H7 (cell line): ENCODE measurements around the gene CBX8. TPM values are rescaled to one million over a fixed set of nuclear protein-coding genes. Genes with fewer than 3 reads are reported as not detected.
"Not testable (repeated sequence)": the region's sequence is repeated elsewhere in the genome, so short reads cannot be mapped to it uniquely, and the experiment has no call there.

Experiments used
- DNase-seq: peaks from one replicate; pipeline ENCODE4 v3.0.0; 2012
- H3K27me3 ChIP-seq: 2 replicates; pipeline ENCODE4 v1.6.0; 2011; ENCODE audit warnings: mild to moderate bottlenecking, low read length; ENCODE audit not compliant: control insufficient read depth, insufficient read depth
- H3K36me3 ChIP-seq: replicated peaks from 2 replicates; pipeline ENCODE4 v1.5.1; 2011; ENCODE audit warnings: low read length; ENCODE audit not compliant: control insufficient read depth, insufficient read depth
- H3K4me3 ChIP-seq: 2 replicates; pipeline ENCODE4 v1.5.1; 2011; ENCODE audit warnings: low read depth, mild to moderate bottlenecking, control low read depth, low read length, moderate library complexity; ENCODE audit not compliant: insufficient read depth
- total RNA-seq: library from RNA; depleted of rRNA; stranded (reverse); fragments of >200 nt; shearing (Covaris generic); gene quantifications from 2 replicates; pipeline ENCODE4 v1.2.3, GENCODE V29; 2014

The CBX8 gene
- total RNA-seq, 1 experiment from 2014 or later: 1.4 TPM

DNA sequence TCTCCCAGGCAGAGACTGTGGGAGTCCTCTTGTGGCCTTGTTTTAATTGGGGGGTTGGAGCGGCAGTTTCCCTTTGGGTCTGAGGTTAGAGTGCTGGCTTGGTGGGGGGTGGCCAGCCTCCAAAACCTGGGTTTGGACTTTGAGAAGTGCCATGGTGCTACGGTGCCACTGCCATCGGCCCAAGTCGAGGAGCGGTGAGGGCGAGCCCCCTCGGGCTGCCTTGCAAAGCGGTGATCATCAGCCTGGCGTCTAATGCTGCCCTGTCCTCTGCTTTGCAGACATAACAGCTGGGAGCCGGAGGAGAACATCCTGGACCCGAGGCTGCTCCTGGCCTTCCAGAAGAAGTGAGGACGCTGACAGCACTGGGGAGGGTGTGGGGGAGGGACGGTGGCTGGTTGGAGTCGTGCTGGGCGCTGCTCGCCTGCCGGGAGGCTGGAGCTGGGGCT lies 17.8 kb downstream of the CBX8 start:
- peaks cover 4% of the 10 kb centered on the region; the same call in 1 of the 2 replicates for H3K27me3 ChIP-seq
- peaks cover 23% of the 10 kb centered on the region for H3K36me3 ChIP-seq
- peak; percentile 80 for DNase-seq
- H3K4me3 ChIP-seq: peak overlapping the region; percentile 96

DNA sequence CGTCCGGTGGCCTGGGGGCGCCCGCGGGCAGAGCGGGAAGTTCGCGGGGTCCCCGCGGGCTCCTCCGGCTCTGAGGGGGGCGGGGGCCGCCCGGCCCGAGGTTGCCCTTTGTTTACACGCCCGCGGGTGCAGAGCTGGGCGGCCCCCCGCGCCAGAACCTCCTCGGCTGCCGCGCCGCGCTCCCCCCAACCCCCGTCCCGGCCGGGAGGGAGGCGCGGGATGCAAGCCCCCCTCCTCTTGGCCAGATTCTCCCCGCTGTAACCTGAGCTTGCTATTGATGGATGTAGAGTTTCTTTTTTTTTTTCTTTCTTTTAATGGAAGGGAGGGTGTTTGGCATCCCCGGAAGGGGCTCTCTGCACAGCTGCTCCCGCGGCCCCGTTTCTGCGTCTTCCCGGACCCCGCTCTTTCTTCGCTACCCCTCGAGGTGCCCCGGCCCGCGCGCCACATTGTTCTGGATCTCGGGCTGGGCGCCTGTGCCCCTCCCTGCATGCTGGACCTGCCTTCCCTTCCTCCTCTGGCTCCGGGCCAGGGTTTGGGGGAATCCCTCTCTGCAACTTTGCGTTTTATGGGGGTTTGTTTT lies 18.3 kb downstream of the CBX8 start:
- H3K36me3 ChIP-seq: peaks cover 23% of the 10 kb centered on the region
- peaks cover 4% of the 10 kb centered on the region; the same call in 1 of the 2 replicates for H3K27me3 ChIP-seq
- peak; percentile 93 for DNase-seq

DNA sequence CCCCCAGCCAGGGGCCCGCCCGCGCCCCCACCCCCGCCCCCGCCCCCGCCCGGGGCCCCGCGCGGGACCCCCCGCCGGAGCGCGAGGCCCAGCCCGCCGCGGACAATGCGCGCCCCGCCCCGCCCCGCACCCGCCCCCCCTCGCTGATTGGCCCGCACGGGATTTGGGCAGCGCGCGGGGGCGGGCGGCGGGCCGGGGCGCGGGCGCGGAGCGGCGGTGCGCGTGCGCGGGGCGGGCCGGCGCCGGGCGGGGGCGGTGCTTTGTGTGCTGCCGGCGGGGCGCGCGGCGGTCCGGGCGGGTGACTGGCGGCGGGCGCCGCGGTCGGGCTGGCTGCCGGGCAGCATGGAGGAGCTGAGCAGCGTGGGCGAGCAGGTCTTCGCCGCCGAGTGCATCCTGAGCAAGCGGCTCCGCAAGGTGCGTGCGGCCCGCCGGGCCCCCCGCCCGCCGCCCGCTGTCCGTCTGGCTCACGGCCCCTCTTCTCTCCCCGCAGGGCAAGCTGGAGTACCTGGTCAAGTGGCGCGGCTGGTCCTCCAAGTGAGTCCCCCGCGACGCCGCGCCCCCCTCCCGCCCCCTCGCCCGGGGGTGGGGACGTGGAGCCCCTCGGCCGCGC lies 18.9 kb downstream of the CBX8 start, which contains the start of gene CBX2:
TSS of gene CBX2 (plus strand) at position 255 of the 610 bp plus-strand sequence. CDS start at position 343, 88 bp downstream.
- Histone ChIP-seq H3K27me3 (peaks cover 4% of the 10 kb centered on the region; the same call in 1 of the 2 replicates), H3K36me3 (peaks cover 22% of the 10 kb centered on the region), H3K4me3 (peak within 1 kb of the TSS; percentile 96)
- DNase-seq: peak; percentile 100

More for the DNA sequence above, 18.3 kb downstream of the CBX8 start:
- H3K4me3 ChIP-seq: peak overlapping the region; percentile 96

DNA sequence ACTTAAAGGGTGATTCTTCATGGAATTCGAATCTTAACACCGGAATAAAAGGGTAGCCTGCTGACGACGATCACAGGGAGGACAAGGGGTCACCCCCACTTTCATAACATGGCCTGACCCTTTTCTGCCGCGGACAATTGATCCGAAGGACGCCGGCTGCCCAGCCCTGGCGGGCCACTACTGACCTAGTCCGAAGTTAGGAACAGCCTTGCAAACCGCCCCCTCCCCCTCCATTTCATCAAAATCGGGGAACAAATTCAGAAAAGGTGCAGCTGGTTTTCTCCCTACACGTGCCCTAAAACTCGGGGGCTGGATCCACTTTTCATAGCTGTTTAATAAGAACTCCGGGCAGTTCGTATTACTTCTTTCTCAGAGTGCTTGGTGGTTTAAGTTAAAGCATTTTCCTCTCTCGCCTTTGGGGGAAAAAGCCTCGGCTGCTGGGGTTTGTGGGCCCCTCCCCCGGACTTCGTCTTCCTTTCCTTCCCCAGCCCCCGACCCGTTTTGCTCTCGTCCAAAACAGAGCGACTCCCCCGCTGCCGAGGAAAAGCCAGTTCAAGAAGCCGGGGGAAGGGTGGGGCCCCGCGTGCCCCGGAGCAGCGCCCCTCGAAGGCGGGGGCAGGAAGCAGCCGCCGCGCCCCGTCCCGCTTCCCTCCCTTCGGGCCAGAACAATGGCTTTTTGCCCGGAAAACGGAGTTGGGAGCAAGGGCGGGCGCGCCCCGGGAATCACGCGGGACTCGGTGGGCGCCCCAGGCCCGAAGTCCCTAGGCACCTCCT lies 19.6 kb downstream of the CBX8 start:
- peak; percentile 71 for DNase-seq
- Histone ChIP-seq H3K4me3 (peak overlapping the region; percentile 53), H3K27me3 (peaks cover 4% of the 10 kb centered on the region; the same call in 1 of the 2 replicates), H3K36me3 (peaks cover 17% of the 10 kb centered on the region)

DNA sequence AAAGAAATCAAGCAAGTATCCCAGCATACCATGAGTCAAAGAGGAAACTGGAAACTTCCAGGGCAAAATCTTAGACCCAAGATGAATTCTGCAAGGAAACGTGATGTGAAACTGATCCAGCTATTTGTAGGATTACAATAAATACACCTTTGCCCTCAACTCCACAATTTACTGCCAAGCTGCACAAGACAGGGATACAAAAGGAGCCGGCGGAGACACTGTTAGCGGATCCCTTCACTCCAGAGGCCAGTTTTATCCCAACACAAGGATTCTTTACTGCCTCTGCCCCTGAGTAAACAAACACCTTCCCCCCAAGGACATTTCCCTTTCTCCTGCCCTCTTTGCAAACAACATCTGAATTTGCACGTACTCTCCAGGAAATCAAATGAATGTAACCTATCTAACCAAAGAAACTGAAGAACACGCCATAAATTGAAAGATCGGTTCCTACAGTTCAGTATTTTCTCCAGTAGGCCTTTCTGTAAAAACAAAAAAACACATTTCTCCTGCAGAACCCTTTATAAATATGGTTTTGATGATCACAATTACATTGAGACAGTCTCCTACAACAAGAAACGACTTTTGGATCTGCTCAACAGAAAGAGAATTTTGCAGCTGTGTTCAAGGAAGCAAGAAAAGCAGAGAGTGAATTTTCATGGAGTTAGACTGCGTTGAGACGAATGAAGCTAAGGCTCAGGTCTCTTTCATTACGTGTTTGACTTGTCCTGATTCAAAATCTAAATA lies 20.3 kb downstream of the CBX8 start:
- Histone ChIP-seq H3K4me3 (peak overlapping the region; percentile 53), H3K36me3 (peaks cover 15% of the 10 kb centered on the region), H3K27me3 (peaks cover 4% of the 10 kb centered on the region; the same call in 1 of the 2 replicates)
- peak; percentile 73 for DNase-seq

DNA sequence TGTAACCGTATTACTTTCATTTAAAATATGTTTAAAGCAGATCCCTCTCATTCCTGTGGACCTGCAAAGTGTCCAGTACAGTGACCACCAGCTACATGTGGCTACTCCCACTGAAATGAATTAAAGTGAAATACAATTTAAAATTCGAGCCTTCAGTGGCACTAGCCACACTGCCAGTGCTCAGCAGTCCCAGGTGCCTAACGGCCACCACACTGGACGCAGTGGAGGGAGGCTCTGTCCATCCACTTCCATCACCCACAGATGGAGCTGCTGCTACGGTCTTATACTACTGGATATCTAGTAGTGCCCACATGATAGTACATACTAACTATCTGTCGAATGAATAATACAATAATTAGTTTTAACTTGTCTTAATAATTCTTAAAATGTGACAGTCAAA lies 21.2 kb downstream of the CBX8 start:
- DNase-seq: no peak
- Histone ChIP-seq H3K27me3 (peaks cover 4% of the 10 kb centered on the region; the same call in 1 of the 2 replicates), H3K4me3 (no peak overlapping the region), H3K36me3 (peaks cover 11% of the 10 kb centered on the region)

DNA sequence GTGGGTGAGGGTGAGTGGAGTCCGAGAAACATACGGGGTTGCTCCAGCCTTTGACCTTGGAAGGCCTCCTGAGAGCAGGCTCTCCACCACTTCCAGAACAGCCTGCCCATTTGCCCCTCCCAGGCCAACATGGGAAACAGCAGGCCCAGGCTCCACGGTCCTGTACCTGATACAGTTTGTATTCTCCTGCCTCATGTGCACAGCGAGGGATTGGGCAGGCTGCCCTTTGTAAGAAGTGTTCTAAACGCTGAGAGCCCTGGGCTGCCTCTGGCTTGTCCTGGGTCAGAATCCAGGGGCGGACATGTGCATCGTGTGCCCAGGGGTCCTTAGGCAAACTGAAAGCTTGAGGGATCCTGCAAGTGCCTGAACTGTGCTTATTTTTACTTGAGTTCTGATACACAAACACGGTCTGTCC lies 22.3 kb downstream of the CBX8 start:
- Histone ChIP-seq H3K27me3 (peaks cover 4% of the 10 kb centered on the region; the same call in 1 of the 2 replicates), H3K36me3 (peaks cover under 1% of the 10 kb centered on the region; the same call in 1 of the 2 replicates), H3K4me3 (no peak overlapping the region)
- peak; percentile 43 for DNase-seq

DNA sequence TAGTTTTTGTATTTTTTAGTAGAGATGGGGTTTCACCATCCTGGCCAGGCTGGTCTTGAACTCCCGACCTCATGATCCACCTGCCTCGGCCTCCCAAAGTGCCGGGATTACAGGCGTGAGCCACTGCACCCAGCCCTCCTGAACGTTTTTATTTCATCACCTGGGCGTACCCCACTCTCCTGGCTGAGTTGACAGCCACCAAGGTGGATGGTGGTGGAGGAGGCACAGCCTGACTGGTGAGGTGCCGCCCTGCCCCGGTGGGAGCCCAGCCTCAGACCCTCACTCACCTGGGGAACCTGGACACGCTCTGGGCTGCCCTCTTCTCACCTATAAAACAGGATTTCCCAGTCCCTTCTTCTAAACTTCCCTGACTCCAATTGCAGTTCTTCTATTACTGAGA lies 24.2 kb downstream of the CBX8 start:
- not testable (repeated sequence) for H3K36me3 ChIP-seq, DNase-seq, H3K4me3 ChIP-seq, H3K27me3 ChIP-seq

DNA sequence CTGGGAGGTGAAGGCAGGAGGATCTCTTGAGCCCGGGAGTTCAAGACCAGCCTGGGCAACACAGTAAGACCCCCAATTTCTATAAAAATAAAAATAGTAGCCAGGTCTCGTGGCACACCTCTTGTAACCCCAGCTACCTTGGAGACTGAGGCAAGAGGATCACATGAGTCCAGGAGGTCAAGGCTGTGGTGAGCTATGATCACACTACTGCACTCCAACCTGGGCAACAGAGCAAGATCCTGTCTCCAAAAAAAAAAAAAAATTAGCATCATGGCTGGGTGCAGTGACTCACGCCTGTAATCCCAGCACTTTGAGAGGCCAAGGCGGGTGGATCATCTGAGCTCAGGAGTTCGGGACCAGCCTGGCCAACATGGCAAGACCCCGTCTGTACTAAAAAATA lies 25.6 kb downstream of the CBX8 start:
- H3K4me3 ChIP-seq: no peak overlapping the region
- no peak for DNase-seq
- peaks cover 4% of the 10 kb centered on the region; the same call in 1 of the 2 replicates for H3K27me3 ChIP-seq
- no peaks in the 10 kb centered on the region for H3K36me3 ChIP-seq

DNA sequence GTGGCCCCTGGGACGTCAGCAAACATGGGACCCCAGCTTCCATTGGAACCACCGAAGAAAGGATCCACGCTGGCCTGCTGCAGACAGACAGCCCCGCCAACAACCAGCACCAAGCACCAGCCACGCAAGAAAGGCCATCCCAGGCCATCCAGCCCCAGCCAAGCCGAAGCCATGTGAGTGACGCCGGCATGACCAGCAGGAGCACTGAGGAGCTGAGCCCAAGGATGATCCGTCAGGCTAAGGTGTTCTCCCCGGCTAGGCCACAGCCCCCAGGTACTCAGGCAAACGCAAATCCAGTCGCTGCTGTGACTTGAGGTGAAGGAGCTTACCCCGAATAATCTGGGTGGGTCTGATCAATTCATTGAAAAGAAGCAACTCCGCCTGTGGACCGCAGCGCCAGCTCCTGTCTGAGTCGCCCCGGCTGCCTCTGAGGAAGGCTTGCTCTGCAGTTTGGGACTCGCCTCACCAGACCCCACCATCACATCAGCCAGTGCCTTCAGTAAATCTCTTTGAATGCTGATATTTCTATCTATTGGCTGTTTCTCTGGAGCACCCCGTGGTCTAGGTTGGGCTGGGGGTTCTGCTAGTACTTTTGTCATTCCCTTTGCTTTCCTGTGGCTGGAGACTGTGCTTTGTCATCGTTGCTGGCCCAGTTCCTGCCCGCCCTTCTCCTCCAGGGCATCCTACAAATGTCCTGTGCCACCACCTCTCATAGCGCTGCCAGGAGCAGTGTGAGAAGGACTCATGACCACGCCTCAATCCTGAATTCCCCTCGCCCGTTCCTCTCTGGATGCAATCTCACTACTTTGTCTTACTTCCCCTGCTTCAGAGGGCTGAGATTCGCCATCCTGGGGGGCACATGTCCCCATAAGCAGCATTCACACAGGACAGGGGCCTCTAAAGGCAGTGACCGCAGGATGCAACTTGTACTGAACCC lies 27.0 kb downstream of the CBX8 start:
- DNase-seq: peak; percentile 45
- no peaks in the 10 kb centered on the region for H3K36me3 ChIP-seq
- H3K27me3 ChIP-seq: peaks cover 4% of the 10 kb centered on the region; the same call in 1 of the 2 replicates
- H3K4me3 ChIP-seq: no peak overlapping the region

DNA sequence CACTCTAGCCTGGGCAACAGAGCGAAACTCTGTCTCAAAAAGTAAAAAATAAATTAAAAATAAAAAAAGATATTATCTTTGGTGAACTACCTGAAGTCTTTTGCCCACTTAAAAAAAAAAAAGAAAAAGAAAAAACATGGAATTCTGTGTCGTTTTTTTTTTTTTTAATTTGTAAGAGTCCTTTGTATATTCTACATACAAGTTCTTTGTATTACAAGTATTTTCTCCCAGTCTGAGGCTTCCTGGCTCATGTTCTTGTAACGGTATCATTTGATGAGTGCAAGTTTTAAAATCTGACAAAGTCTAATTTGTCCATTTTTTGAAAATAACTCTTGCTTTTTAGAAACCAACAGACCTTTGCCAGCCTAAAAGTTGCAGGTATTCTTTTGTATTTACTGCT lies 31.2 kb downstream of the CBX8 start:
- Histone ChIP-seq H3K4me3 (no peak overlapping the region), H3K27me3 (no peaks in the 10 kb centered on the region), H3K36me3 (no peaks in the 10 kb centered on the region)
- DNase-seq: no peak

DNA sequence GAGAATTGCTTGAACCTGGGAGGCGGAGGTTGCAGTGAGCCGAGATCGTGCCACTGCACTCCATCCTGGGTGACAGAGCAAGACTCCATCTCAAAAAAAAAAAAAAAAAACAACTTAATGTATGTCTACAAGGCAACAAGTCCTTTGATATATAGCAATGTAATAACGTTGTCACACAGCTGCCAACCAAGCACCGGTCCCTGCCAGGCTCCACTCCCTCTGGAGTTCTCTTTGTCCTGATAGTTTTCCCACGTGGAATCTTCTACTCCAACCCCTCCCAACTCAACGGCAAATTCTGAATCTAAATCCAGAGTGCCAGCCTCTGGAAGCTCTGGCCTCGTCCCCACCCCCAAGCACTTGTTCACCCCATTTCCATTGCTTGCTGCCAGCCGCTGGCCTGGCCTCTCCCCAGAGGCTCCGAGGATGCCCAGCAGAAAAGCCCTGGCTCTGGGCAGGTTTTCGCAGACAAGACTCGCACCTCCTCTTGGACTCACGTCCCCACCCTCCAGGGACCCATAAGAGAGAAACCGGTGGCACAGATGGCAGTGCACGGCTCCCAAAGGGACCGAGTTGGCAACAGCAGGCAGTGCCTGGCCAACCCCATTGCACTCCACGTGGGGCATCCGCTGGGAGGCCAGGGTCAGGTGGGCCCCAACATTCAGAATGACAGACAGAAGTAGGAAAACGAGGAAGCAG lies 34.8 kb downstream of the CBX8 start:
- peak; percentile 35 for DNase-seq
- Histone ChIP-seq H3K27me3 (no peaks in the 10 kb centered on the region), H3K36me3 (no peaks in the 10 kb centered on the region), H3K4me3 (no peak overlapping the region)
